SK-N-SH (cell line): ENCODE data around the gene LRMDA. TPM values are rescaled to one million over a fixed set of nuclear protein-coding genes. Genes with fewer than 3 reads are reported as not detected.

ENCODE experiments used
- CTCF ChIA-PET: fragments of 300-600, 350-600 bp; formaldehyde crosslinking; extraction: SDS; loops from one replicate; lab custom pipeline; 2021; lab: Yijun Ruan, JAX
- POLR2A ChIA-PET: fragments of 350-600 bp; sonication (Branson Sonifier 250); formaldehyde crosslinking; extraction: SDS; loops from one replicate; lab custom pipeline; 2020; ENCODE audit warnings: antibody characterized with exemption, inconsistent platforms; lab: Yijun Ruan, JAX
- DNase-seq: peaks from one replicate; pipeline ENCODE4 v3.0.0; 2012
- H2AFZ ChIP-seq: fragments of 200-600 bp; sonication (generic); 2 replicates; pipeline ENCODE4 v1.8.1; 2016; ENCODE audit warnings: antibody characterized with exemption, mild to moderate bottlenecking, low read depth
- H3F3A ChIP-seq: fragments of 200-600 bp; sonication (generic); replicated peaks from 2 replicates; pipeline ENCODE3; 2016; ENCODE audit warnings: antibody characterized with exemption, mild to moderate bottlenecking; ENCODE audit not compliant: insufficient read depth
- H3K27ac ChIP-seq, 2 experiments: fragments of 200-500 bp in 1 of 2; fragments of 200-600 bp in 1 of 2; sonication (Bioruptor generic) in 1 of 2; sonication (generic), shearing (Covaris generic) in 1 of 2; 2 replicates each; pipeline versions ENCODE4 v1.5.1 to v1.6.1; 2014 to 2016; ENCODE audit warnings: low read depth in 2 of 2, inconsistent platforms in 1 of 2, low read length in 1 of 2, mild to moderate bottlenecking in 1 of 2, mixed read lengths in 1 of 2
- H3K27me3 ChIP-seq: fragments of 200-600 bp; sonication (generic), shearing (Covaris generic); 2 replicates; pipeline ENCODE4 v1.6.1; 2016; ENCODE audit warnings: mixed run types; ENCODE audit not compliant: insufficient read depth
- H3K36me3 ChIP-seq, 2 experiments: fragments of 200-500 bp in 1 of 2; fragments of 200-600 bp in 1 of 2; sonication (Bioruptor generic) in 1 of 2; sonication (generic) in 1 of 2; replicated peaks in 1 of 2; 2 replicates each; pipeline versions ENCODE3 to v1.5.1; 2014 to 2016; ENCODE audit warnings: low read length in 1 of 2, mild to moderate bottlenecking in 1 of 2; ENCODE audit not compliant: insufficient read depth in 2 of 2, control insufficient read depth in 1 of 2
- H3K4me1 ChIP-seq, 2 experiments: fragments of 200-500 bp in 1 of 2; fragments of 200-600 bp in 1 of 2; sonication (Bioruptor generic) in 1 of 2; sonication (generic), shearing (Covaris generic) in 1 of 2; 2 replicates each; pipeline versions ENCODE4 v1.5.1 to v1.6.1; 2014 to 2016; ENCODE audit warnings: low read depth in 1 of 2, low read length in 1 of 2, mixed run types in 1 of 2; ENCODE audit not compliant: insufficient read depth in 2 of 2, control insufficient read depth in 1 of 2
- H3K4me2 ChIP-seq: fragments of 200-600 bp; sonication (generic), shearing (Covaris generic); 2 replicates; pipeline ENCODE4 v1.6.1; 2017; ENCODE audit warnings: mixed run types
- H3K4me3 ChIP-seq, 2 experiments: fragments of 200-500 bp in 1 of 2; fragments of 200-600 bp in 1 of 2; sonication (Bioruptor generic) in 1 of 2; sonication (generic), shearing (Covaris generic) in 1 of 2; 2 replicates each; pipeline versions ENCODE4 v1.5.1 to v1.8.1; 2014 to 2016; ENCODE audit warnings: low read depth in 2 of 2, inconsistent platforms in 1 of 2, low read length in 1 of 2, mild to moderate bottlenecking in 1 of 2, mixed read lengths in 1 of 2, moderate library complexity in 1 of 2
- H3K79me2 ChIP-seq: fragments of 200-600 bp; sonication (generic); 2 replicates; pipeline ENCODE4 v1.8.1; 2017; ENCODE audit warnings: mild to moderate bottlenecking; ENCODE audit not compliant: insufficient read depth
- H3K9ac ChIP-seq: fragments of 200-600 bp; sonication (generic); 2 replicates; pipeline ENCODE4 v1.6.1; 2017; ENCODE audit warnings: mixed run types
- H3K9me2 ChIP-seq: fragments of 200-600 bp; sonication (generic); 2 replicates; pipeline ENCODE4 v1.6.1; 2017; ENCODE audit warnings: mixed run types
- H3K9me3 ChIP-seq: fragments of 200-600 bp; sonication (generic); 2 replicates; pipeline ENCODE4 v1.6.1; 2017; ENCODE audit warnings: mixed run types, mild to moderate bottlenecking, moderate library complexity
- H4K20me1 ChIP-seq: fragments of 200-600 bp; sonication (generic); 2 replicates; pipeline ENCODE4 v1.6.1; 2017; ENCODE audit warnings: mild to moderate bottlenecking, mixed run types; ENCODE audit not compliant: insufficient read depth
- ELF1 ChIP-seq: IDR thresholded peaks from 2 replicates; pipeline ENCODE4 v1.4.0; 2012
- EZH2phosphoT487 ChIP-seq: fragments of 200-600 bp; sonication (generic); IDR thresholded peaks from 2 replicates; pipeline ENCODE4 v1.6.1; 2017; ENCODE audit warnings: low read depth, mixed run types, mild to moderate bottlenecking, antibody characterized with exemption, moderate library complexity, borderline replicate concordance
- FOSL2 ChIP-seq: IDR thresholded peaks from 2 replicates; pipeline ENCODE4 v1.4.0; 2012; ENCODE audit warnings: low read depth, mild to moderate bottlenecking, moderate library complexity, borderline replicate concordance
- NRF1 ChIP-seq: IDR thresholded peaks from 2 replicates; pipeline ENCODE4 v1.6.1; 2012; ENCODE audit warnings: low read depth, mild to moderate bottlenecking, low read length
- POLR2AphosphoS5 ChIP-seq: IDR thresholded peaks from 2 replicates; pipeline ENCODE4 v1.6.1; 2012; ENCODE audit warnings: low read depth, low read length
- RAD21 ChIP-seq: IDR thresholded peaks from 2 replicates; pipeline ENCODE4 v1.6.1; 2012; ENCODE audit warnings: mild to moderate bottlenecking, low read length
- TCF12 ChIP-seq: IDR thresholded peaks from 2 replicates; pipeline ENCODE4 v1.4.0; 2012
- WGBS: methylation state at CpG from one replicate; pipeline ENCODE4 v1.1.6; 2017; ENCODE audit warnings: low lambda C conversion rate; 5-methylcytosine and 5-hydroxymethylcytosine counted together
- polyA plus RNA-seq, 3 experiments: library from polyadenylated mRNA; depleted of rRNA; stranded (reverse); fragments of >200 nt; gene quantifications; 2 replicates each; pipeline ENCODE4 v1.2.3, GENCODE V29; 2012
- TF ChIP-seq, protein P1 (sequence below): IDR thresholded peaks from 2 replicates; pipeline ENCODE4 v1.6.1; 2012; ENCODE audit warnings: mild to moderate bottlenecking, low read depth, low read length, moderate library complexity
- TF ChIP-seq, protein P2 (sequence below): fragments of 150-350 bp; IDR thresholded peaks from 2 replicates; pipeline ENCODE4 v1.6.1; 2017; ENCODE audit warnings: antibody characterized with exemption, low read length, low read depth, borderline replicate concordance
- TF ChIP-seq, protein P3 (sequence below): IDR thresholded peaks from 2 replicates; pipeline ENCODE4 v1.4.0; 2012; ENCODE audit warnings: low read depth
- TF ChIP-seq, protein P4 (sequence below): IDR thresholded peaks from 2 replicates; pipeline ENCODE4 v1.4.0; 2012; ENCODE audit warnings: low read depth, borderline replicate concordance
- TF ChIP-seq, protein P5 (sequence below): IDR thresholded peaks from 2 replicates; pipeline ENCODE4; 2012

LRMDA gene
- polyA plus RNA-seq, 1 of the 3 experiments (the other 2 are of a cell fraction), result 0.95 TPM

DNA sequence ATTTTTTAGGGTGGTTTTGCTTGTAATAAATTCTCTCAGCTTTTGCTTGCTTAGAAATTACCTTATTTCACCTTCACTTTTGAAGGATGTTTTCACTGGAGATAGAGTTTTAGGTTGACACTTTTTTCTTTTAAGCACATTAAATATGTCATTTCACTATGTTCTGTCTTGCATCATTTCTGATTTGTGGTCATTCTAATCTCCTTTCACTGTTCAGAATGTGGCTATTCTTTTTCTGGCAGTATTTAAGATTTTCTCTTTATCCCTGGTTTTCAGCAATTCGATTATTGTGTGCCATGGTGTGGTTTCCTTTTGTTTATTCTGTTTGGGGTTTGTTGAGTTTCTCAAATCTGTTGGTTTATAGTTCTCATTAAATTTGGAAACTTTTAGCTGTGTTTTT, 1140.6 kb downstream of the LRMDA start:
- WGBS, result 41% methylated on average over 1 of the region's 1 CpG
- Histone ChIP-seq H3K9me2 (no peaks in the 10 kb centered on the region), H3K9ac (no peak overlapping the region), H4K20me1 (no peaks in the 10 kb centered on the region), H3K36me3 (no peaks in the 10 kb centered on the region), H3K4me2 (no peak overlapping the region), H3K79me2 (no peaks in the 10 kb centered on the region), H3K9me3 (no peaks in the 10 kb centered on the region), H3K4me3 (no peak overlapping the region), H3K27ac (0 out of 4 replicates have a peak overlapping the region, but pooled peaks of 1 of the 2 experiments have one; percentile 11), H3K4me1 (no peaks in the 10 kb centered on the region; a peak in 2 of 4 replicates), H2AFZ (no peak overlapping the region), H3K27me3 (no peaks in the 10 kb centered on the region), H3F3A (no peaks in the 10 kb centered on the region)
- no peak for DNase-seq
- CTCF ChIA-PET, result interaction anchor here (1.0 kb wide), 1 partner anchor 8 kb away, joined by 3 read pairs; no protein-coding TSS in a partner anchor
- no peak for TF ChIP-seq RAD21
- TF ChIP-seq, protein P1, sequence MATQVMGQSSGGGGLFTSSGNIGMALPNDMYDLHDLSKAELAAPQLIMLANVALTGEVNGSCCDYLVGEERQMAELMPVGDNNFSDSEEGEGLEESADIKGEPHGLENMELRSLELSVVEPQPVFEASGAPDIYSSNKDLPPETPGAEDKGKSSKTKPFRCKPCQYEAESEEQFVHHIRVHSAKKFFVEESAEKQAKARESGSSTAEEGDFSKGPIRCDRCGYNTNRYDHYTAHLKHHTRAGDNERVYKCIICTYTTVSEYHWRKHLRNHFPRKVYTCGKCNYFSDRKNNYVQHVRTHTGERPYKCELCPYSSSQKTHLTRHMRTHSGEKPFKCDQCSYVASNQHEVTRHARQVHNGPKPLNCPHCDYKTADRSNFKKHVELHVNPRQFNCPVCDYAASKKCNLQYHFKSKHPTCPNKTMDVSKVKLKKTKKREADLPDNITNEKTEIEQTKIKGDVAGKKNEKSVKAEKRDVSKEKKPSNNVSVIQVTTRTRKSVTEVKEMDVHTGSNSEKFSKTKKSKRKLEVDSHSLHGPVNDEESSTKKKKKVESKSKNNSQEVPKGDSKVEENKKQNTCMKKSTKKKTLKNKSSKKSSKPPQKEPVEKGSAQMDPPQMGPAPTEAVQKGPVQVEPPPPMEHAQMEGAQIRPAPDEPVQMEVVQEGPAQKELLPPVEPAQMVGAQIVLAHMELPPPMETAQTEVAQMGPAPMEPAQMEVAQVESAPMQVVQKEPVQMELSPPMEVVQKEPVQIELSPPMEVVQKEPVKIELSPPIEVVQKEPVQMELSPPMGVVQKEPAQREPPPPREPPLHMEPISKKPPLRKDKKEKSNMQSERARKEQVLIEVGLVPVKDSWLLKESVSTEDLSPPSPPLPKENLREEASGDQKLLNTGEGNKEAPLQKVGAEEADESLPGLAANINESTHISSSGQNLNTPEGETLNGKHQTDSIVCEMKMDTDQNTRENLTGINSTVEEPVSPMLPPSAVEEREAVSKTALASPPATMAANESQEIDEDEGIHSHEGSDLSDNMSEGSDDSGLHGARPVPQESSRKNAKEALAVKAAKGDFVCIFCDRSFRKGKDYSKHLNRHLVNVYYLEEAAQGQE, result no peak
- TF ChIP-seq POLR2AphosphoS5, result no peak
- no peak for TF ChIP-seq NRF1
- TF ChIP-seq FOSL2, result no peak
- TF ChIP-seq, protein P2, sequence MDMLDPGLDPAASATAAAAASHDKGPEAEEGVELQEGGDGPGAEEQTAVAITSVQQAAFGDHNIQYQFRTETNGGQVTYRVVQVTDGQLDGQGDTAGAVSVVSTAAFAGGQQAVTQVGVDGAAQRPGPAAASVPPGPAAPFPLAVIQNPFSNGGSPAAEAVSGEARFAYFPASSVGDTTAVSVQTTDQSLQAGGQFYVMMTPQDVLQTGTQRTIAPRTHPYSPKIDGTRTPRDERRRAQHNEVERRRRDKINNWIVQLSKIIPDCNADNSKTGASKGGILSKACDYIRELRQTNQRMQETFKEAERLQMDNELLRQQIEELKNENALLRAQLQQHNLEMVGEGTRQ, result no peak
- TF ChIP-seq TCF12, result peak; percentile 41; the same call in 1 of the 2 replicates
- TF ChIP-seq, protein P3, sequence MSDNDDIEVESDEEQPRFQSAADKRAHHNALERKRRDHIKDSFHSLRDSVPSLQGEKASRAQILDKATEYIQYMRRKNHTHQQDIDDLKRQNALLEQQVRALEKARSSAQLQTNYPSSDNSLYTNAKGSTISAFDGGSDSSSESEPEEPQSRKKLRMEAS, result no peak
- no peak for TF ChIP-seq EZH2phosphoT487
- TF ChIP-seq, protein P4, sequence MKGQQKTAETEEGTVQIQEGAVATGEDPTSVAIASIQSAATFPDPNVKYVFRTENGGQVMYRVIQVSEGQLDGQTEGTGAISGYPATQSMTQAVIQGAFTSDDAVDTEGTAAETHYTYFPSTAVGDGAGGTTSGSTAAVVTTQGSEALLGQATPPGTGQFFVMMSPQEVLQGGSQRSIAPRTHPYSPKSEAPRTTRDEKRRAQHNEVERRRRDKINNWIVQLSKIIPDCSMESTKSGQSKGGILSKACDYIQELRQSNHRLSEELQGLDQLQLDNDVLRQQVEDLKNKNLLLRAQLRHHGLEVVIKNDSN, result no peak
- TF ChIP-seq, protein P5, sequence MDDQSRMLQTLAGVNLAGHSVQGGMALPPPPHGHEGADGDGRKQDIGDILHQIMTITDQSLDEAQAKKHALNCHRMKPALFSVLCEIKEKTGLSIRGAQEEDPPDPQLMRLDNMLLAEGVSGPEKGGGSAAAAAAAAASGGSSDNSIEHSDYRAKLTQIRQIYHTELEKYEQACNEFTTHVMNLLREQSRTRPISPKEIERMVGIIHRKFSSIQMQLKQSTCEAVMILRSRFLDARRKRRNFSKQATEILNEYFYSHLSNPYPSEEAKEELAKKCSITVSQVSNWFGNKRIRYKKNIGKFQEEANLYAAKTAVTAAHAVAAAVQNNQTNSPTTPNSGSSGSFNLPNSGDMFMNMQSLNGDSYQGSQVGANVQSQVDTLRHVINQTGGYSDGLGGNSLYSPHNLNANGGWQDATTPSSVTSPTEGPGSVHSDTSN, result 0 out of 2 replicates have a peak, but pooled peaks have one; percentile 5
- TF ChIP-seq ELF1, result no peak
- POLR2A ChIA-PET, result no interaction called here
